Lower lobe of right lung (tissue), 2 donors: ENCODE measurements around the gene U2AF1L4. TPM values are rescaled to one million over a fixed set of nuclear protein-coding genes. Genes with fewer than 3 reads are reported as not detected.
A peak's percentile ranks its signal among the peaks of the same experiment; 100 is the strongest.

Source experiments
- ATAC-seq, 2 donors: fragments of 200-7000 bp; cut with Tn5 transposase; one replicate each; pipeline ENCODE4 v1.9.1; 2020 to 2022; ENCODE audit warnings: mild to moderate bottlenecking in 2 of 2, moderate library complexity in 2 of 2
- DNase-seq: peaks from one replicate; pipeline ENCODE4 v3.0.0-alpha.2; 2020
- H3K27ac ChIP-seq: fragments of 200-600 bp; one replicate; pipeline ENCODE4 v1.8.0; 2022
- H3K27me3 ChIP-seq: fragments of 200-600 bp; one replicate; pipeline ENCODE4 v1.8.0; 2022; ENCODE audit warnings: low read depth
- H3K36me3 ChIP-seq: fragments of 200-600 bp; one replicate; pipeline ENCODE4 v1.8.0; 2022; ENCODE audit warnings: mild to moderate bottlenecking
- H3K4me1 ChIP-seq: fragments of 200-600 bp; one replicate; pipeline ENCODE4 v1.8.0; 2022
- H3K4me3 ChIP-seq: fragments of 200-600 bp; one replicate; pipeline ENCODE4 v1.8.0; 2022; ENCODE audit warnings: mild to moderate bottlenecking
- H3K9me3 ChIP-seq: fragments of 200-600 bp; one replicate; pipeline ENCODE4 v1.8.0; 2022
- CTCF ChIP-seq: fragments of 200-600 bp; IDR thresholded peaks from one replicate; pipeline ENCODE4 v1.8.0; 2022; ENCODE audit warnings: antibody characterized with exemption, mild to moderate bottlenecking
- intact Hi-C: fragments of 100-400 bp; cut with DNase I; formaldehyde crosslinking; loops from one replicate; pipeline ENCODE4 v1.11.0; 2022
- total RNA-seq: library from RNA; stranded (reverse); fragmentation: NEBNext Ultra II Directional; extraction: Animal tissue kit (Norgen Biotek cat#: 25700); gene quantifications from one replicate; pipeline ENCODE4 v1.2.1, GENCODE V29; 2021
- donor health status: DM: no; HTN: yes; CAD: no; lungs with severe emphysema.

U2AF1L4 gene
- total RNA-seq, 1 donor from 2014 or later = 20.3 TPM

DNA sequence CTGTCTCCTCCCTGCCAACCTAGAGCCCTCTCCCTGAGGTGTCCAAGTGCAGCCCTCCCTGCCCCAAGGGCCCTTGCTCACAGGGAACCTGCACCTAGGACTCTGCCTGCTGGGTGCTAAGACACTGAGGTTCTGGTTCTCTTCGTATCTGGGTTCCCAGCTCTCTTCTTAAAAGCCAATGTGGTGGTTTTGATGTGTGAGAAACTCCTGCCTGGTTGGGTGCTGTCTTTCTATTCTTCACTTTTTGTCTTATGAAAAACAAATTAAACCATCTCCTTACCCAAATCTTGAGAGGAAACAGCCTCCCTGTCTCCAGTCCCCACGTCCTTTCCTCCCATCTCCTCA is 31.7 kb downstream of the U2AF1L4 start:
- TF ChIP-seq CTCF = no peak
- no peak overlapping the region for H3K27ac ChIP-seq
- ATAC-seq (no peak), DNase-seq (no peak)
- H3K4me1 ChIP-seq = peaks cover 12% of the 10 kb centered on the region
- H3K36me3 ChIP-seq = no peaks in the 10 kb centered on the region
- H3K27me3 ChIP-seq = no peaks in the 10 kb centered on the region
- intact Hi-C loops = no loop called here
- no peaks in the 10 kb centered on the region for H3K9me3 ChIP-seq
- no peak overlapping the region for H3K4me3 ChIP-seq

DNA sequence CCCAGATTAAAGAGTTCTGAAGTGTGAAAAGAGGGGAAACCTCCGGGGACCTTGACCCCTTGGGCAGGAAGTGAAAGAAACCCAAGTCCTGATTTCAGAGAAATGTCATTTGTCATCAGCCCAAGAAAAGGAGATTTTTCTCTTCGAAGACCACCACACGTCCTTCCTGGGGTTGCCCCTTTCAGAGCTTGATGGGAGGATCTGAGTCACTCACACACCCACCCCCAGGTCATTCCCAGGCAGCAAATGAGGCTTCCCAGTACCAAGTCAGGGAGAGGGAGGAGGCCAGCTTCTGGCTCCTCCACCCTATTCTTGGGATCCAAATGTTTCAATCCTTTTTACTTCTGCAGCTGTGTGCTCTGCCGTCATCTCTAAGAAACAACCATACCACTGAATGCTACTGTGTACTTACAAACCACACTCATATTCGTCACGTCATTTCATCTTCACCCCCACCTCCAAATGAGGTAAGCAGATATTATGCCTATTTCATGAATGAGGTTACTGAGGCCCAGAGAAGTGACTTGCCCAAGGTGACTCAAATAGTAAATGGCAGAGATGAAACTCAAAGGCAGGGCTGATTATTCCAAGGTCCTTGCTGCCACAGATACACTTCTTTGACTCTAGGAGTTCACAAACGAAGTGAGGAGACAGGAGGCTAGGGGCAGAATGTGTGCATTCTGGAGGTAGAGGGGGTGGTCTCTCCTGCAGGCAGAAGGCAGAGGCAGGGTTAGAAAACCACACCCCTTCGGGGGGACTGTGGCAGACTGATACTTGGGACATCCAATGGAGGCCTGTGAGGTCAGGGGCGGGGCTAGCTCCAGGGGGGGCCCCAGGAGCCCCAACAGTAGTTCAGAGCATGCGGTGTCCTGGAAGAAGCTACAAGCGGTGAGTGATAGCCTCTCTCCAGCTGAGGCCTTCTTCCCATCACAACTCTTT is 32.4 kb downstream of the U2AF1L4 start:
- H3K9me3 ChIP-seq = no peaks in the 10 kb centered on the region
- H3K4me1 ChIP-seq = peaks cover 11% of the 10 kb centered on the region
- ATAC-seq (no peak), DNase-seq (no peak)
- no peak for TF ChIP-seq CTCF
- intact Hi-C loops = no loop called here
- no peaks in the 10 kb centered on the region for H3K36me3 ChIP-seq
- no peaks in the 10 kb centered on the region for H3K27me3 ChIP-seq
- no peak overlapping the region for H3K4me3 ChIP-seq
- no peak overlapping the region for H3K27ac ChIP-seq

DNA sequence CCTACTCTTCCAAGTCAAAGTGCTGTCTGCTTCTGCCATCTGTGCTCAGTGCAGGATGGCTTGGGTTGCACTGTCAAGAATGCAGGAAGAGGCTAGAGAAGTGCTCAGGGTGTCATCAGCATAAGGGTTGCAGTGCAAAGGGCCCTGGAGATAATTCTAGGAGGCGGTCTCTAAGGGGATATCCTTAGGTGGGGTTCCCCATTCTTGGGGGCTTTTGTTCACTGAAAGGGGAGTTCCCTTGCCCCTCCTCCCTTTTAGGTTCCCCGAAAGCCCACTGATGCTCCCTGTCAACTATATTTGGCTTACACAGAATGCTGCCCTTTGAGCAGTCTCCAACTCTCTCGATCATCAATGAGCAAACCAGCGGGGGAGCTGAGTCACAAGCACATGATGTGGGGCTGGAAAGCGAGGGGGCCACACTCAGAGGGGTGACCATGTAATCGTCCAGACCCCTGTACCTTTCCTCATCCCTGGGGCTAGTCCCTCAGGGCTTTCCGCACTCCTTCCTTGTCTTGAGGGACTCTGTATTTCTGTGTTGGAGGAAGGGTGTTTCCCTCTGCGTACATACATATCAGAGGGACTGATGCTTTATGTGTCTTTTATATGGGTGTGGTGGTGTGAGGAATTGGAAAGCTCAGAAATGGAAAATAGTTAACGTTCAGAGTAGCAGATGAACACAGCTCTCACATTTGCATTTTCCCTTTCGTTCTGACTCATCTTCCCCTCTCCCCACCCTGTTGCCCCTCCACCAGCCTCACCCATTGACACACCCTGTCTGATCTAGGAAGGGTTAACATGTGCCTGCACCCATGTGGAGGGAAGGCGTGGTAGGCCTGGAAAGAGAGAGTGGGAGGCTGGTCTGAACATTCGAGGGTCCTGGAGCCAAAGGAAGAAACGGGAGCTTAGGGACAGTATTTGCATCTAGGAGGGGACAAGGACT is 34.2 kb downstream of the U2AF1L4 start:
- Histone ChIP-seq H3K27me3 (no peaks in the 10 kb centered on the region), H3K9me3 (no peaks in the 10 kb centered on the region), H3K36me3 (no peaks in the 10 kb centered on the region), H3K4me3 (no peak overlapping the region), H3K4me1 (peaks cover 9% of the 10 kb centered on the region), H3K27ac (no peak overlapping the region)
- intact Hi-C loops = no loop called here
- no peak for TF ChIP-seq CTCF
- ATAC-seq (no peak), DNase-seq (no peak)

- Histone ChIP-seq H3K9me3 (no peaks in the 10 kb centered on the region), H3K27ac (no peak overlapping the region), H3K27me3 (no peaks in the 10 kb centered on the region), H3K36me3 (no peaks in the 10 kb centered on the region), H3K4me3 (no peak overlapping the region), H3K4me1 (no peaks in the 10 kb centered on the region)
- TF ChIP-seq CTCF = no peak
- ATAC-seq = no peak
- DNase-seq = no peak
- intact Hi-C loops = no loop called here
Observed at GRCh38 chr19:35708391-35708790, 36.8 kb downstream of the U2AF1L4 start.

GRCh38 chr19:35704218-35704617 is 41.0 kb downstream of the U2AF1L4 start, which contains the start of gene ZBTB32:
ZBTB32 (plus strand) TSS chr19:35704558; CDS start chr19:35714627, 10,069 bp downstream.
- peaks cover 12% of the 10 kb centered on the region for H3K4me1 ChIP-seq
- no peak within 1 kb of the TSS for H3K4me3 ChIP-seq
- no peak within 1 kb of the TSS for H3K27ac ChIP-seq
- intact Hi-C loops = no loop called here
- H3K9me3 ChIP-seq = no peaks in the 10 kb centered on the region
- no peaks in the 10 kb centered on the region for H3K36me3 ChIP-seq
- no peaks in the 10 kb centered on the region for H3K27me3 ChIP-seq
- TF ChIP-seq CTCF = no peak
- ATAC-seq (peak in 1 of 2 donors; percentile 9), DNase-seq (no peak)
